Measurements from ENCODE around the gene NCL. TPM values are rescaled to one million over a fixed set of nuclear protein-coding genes. Genes with fewer than 3 reads are reported as not detected.
A peak's percentile ranks its signal among the peaks of the same experiment; 100 is the strongest.

Gene NCL
- total and polyA plus RNA-seq, 2 experiments from 2014 or later: 222 to 527 TPM

DNA sequence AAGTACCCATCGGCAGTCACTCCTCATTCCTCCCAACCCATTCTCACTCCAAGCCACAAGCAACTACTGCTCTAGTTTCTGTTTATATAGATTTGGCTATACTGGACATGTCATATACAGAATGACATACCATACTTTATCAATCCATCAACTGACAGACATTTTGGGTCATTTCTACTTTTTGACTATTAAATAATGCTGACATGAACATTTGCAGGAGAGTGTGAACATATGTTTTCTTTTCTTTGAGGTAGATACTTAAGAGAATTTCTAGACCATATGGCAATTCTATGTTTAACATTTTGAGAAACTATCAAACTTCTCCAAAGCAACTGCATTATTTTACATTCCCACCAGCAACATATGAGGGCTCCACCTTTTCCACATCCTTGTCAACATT is 33.4 kb upstream of the NCL start:
- H3K36me3 ChIP-seq: no peaks in the 10 kb centered on the region
- H3K9me3 ChIP-seq (ENCODE audit: low read depth): no peaks in the 10 kb centered on the region
- no peaks in the 10 kb centered on the region for H3K27me3 ChIP-seq
- H3K4me1 ChIP-seq (ENCODE audit: low read depth): no peaks in the 10 kb centered on the region
- no peak overlapping the region for H3K4me3 ChIP-seq
- no peak overlapping the region for H3K27ac ChIP-seq
- no peak for TF ChIP-seq CTCF (IDR thresholded peaks at IDR 0.05; ENCODE audit: low read depth, low read length)
- no peak for DNase-seq (ENCODE audit: low read depth in 1 of 2, low spot score in 1 of 2)

DNA sequence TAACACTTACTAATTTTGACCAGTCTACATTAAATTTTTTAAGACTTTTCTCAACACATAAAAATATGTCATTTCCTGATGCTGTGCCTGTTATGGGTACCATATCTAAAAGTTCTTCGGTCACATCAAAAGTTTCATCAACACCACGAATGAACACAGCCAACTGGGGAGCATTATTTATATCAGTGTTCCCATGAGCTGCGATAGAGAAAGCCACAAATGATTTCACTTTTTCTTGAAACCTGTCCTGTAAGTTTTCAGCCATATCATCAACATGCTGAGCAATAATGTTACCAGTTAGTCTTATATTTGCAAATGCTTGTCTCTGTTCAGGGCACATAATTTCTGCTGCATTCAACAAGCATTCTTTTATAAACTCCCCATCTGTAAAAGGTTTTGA is 30.4 kb upstream of the NCL start:
- no peaks in the 10 kb centered on the region for H3K9me3 ChIP-seq (ENCODE audit: low read depth)

GRCh38 chr2:231490801-231491200 is 26.5 kb upstream of the NCL start:
- Histone ChIP-seq H3K4me1 (ENCODE audit: low read depth) (no peaks in the 10 kb centered on the region), H3K36me3 (no peaks in the 10 kb centered on the region), H3K9me3 (ENCODE audit: low read depth) (no peaks in the 10 kb centered on the region), H3K27me3 (no peaks in the 10 kb centered on the region), H3K4me3 (no peak overlapping the region), H3K27ac (no peak overlapping the region)
- no peak for TF ChIP-seq CTCF (IDR thresholded peaks at IDR 0.05; ENCODE audit: low read depth, low read length)
- no peak for DNase-seq (ENCODE audit: low read depth in 1 of 2, low spot score in 1 of 2)

More for the DNA sequence above, 30.4 kb upstream of the NCL start:
- TF ChIP-seq CTCF (IDR thresholded peaks at IDR 0.05; ENCODE audit: low read depth, low read length): no peak
- Histone ChIP-seq H3K36me3 (no peaks in the 10 kb centered on the region), H3K4me1 (ENCODE audit: low read depth) (no peaks in the 10 kb centered on the region), H3K4me3 (no peak overlapping the region), H3K27me3 (no peaks in the 10 kb centered on the region), H3K27ac (no peak overlapping the region)
- DNase-seq (ENCODE audit: low read depth in 1 of 2, low spot score in 1 of 2): no peak

DNA sequence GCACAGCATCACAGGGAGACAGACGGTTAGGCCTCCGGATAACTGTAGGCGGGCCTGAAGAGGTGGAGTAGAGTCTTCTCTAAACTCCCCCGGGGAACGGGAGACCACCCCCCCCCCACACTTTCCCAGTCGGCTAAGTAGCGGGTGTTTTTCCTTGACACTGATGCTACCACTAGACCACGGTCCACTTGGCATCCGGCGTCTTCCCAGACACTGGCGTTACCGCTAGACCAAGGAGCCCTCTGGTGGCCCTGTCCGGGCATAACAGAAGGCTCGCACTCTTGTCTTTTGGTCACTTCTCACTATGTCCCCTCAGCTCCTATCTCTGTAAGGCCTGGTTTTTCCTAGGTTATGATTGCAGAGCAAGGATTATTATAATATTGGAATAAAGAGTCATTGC is 25.7 kb upstream of the NCL start:
- Histone ChIP-seq H3K27ac (no peak overlapping the region), H3K36me3 (no peaks in the 10 kb centered on the region), H3K4me1 (ENCODE audit: low read depth) (no peaks in the 10 kb centered on the region), H3K4me3 (no peak overlapping the region), H3K27me3 (no peaks in the 10 kb centered on the region), H3K9me3 (ENCODE audit: low read depth) (no peaks in the 10 kb centered on the region)
- peak in 1 of 2 donors; percentile 12 for DNase-seq (ENCODE audit: low read depth in 1 of 2, low spot score in 1 of 2)
- peak; percentile 41 for TF ChIP-seq CTCF (IDR thresholded peaks at IDR 0.05; ENCODE audit: low read depth, low read length)

DNA sequence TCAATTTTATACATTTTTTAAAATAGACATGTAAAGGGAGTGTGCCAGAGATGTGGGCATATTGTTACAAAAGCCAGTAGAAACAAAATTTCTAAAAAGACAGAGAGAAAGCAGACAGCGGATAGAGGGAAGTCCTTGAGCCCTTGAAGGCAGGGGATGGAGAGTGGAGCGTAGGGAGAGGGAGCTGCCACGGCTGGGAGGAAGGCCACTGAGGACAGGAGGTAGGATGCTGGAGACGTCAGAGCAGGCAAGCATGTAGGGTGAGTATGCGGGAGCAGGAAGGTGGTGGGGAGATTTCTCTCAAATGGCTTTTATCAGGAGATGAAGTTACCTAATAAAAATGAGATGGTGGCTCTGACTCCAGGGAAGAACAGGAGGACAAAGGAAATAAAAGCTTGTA is 24.0 kb upstream of the NCL start:
- no peak for DNase-seq (ENCODE audit: low read depth in 1 of 2, low spot score in 1 of 2)
- Histone ChIP-seq H3K9me3 (ENCODE audit: low read depth) (no peaks in the 10 kb centered on the region), H3K4me3 (no peak overlapping the region), H3K27me3 (no peaks in the 10 kb centered on the region), H3K4me1 (ENCODE audit: low read depth) (no peaks in the 10 kb centered on the region), H3K27ac (no peak overlapping the region), H3K36me3 (no peaks in the 10 kb centered on the region)
- no peak for TF ChIP-seq CTCF (IDR thresholded peaks at IDR 0.05; ENCODE audit: low read depth, low read length)

Data from cardiac muscle cell (in vitro differentiated cells and primary cell).